ENCODE data around the gene ARHGAP40. TPM values are rescaled to one million over a fixed set of nuclear protein-coding genes. Genes with fewer than 3 reads are reported as not detected.

ARHGAP40 gene
- total and polyA plus RNA-seq, 5 donors, result not detected

- DNase-seq (no peak), ATAC-seq (no peak)
- intact Hi-C loops (cut with DNase I), result no loop called here
- Histone ChIP-seq H3K9me3 (ENCODE audit: control insufficient read depth, low read length) (no peaks in the 10 kb centered on the region), H3K27ac (ENCODE audit: low read length) (no peak overlapping the region), H3K4me1 (ENCODE audit: control insufficient read depth, insufficient read depth, low read length) (no peaks in the 10 kb centered on the region), H3K27me3 (ENCODE audit: control insufficient read depth, insufficient read depth) (peaks cover 3% of the 10 kb centered on the region), H3K4me3 (ENCODE audit: low read length) (no peak overlapping the region)
- WGBS, result 51% methylated on average over 4 of the region's 4 CpGs
Observed at GRCh38 chr20:38671701-38672292, 70.2 kb downstream of the ARHGAP40 start.

GRCh38 chr20:38672504-38672903, 70.9 kb downstream of the ARHGAP40 start:
- ATAC-seq, result no peak
- DNase-seq, result no peak
- intact Hi-C loops (cut with DNase I), result no loop called here
- WGBS, result 76% methylated on average over 3 of the region's 3 CpGs
- H3K27ac ChIP-seq (ENCODE audit: low read length), result no peak overlapping the region
- no peaks in the 10 kb centered on the region for H3K4me1 ChIP-seq (ENCODE audit: control insufficient read depth, insufficient read depth, low read length)
- no peaks in the 10 kb centered on the region for H3K9me3 ChIP-seq (ENCODE audit: control insufficient read depth, low read length)
- H3K4me3 ChIP-seq (ENCODE audit: low read length), result no peak overlapping the region
- H3K27me3 ChIP-seq (ENCODE audit: control insufficient read depth, insufficient read depth), result peaks cover 3% of the 10 kb centered on the region

GRCh38 chr20:38673261-38673660, 71.7 kb downstream of the ARHGAP40 start:
- ATAC-seq (no peak), DNase-seq (no peak)
- Histone ChIP-seq H3K4me3 (ENCODE audit: low read length) (no peak overlapping the region), H3K27ac (ENCODE audit: low read length) (no peak overlapping the region), H3K9me3 (ENCODE audit: control insufficient read depth, low read length) (no peaks in the 10 kb centered on the region), H3K4me1 (ENCODE audit: control insufficient read depth, insufficient read depth, low read length) (no peaks in the 10 kb centered on the region), H3K27me3 (ENCODE audit: control insufficient read depth, insufficient read depth) (peaks cover 3% of the 10 kb centered on the region)
- intact Hi-C loops (cut with DNase I), result no loop called here
- WGBS, result 26% methylated on average over 5 of the region's 5 CpGs

GRCh38 chr20:38673725-38674091, 72.1 kb downstream of the ARHGAP40 start:
- Histone ChIP-seq H3K9me3 (ENCODE audit: control insufficient read depth, low read length) (no peaks in the 10 kb centered on the region), H3K4me3 (ENCODE audit: low read length) (peak overlapping the region; percentile 8), H3K27ac (ENCODE audit: low read length) (no peak overlapping the region), H3K4me1 (ENCODE audit: control insufficient read depth, insufficient read depth, low read length) (no peaks in the 10 kb centered on the region), H3K27me3 (ENCODE audit: control insufficient read depth, insufficient read depth) (peaks cover 3% of the 10 kb centered on the region)
- intact Hi-C loops (cut with DNase I), result no loop called here
- DNase-seq (peak in 2 of 3 donors; percentile 13 to 46), ATAC-seq (peak; percentile 7 to 56)
- WGBS, result 4% methylated on average over 13 of the region's 13 CpGs

- peaks cover 3% of the 10 kb centered on the region for H3K27me3 ChIP-seq (ENCODE audit: control insufficient read depth, insufficient read depth)
- peak; percentile 83 to 96 for ATAC-seq
Observed at GRCh38 chr20:38674092-38674764, 72.6 kb downstream of the ARHGAP40 start.

GRCh38 chr20:38674765-38675133, 73.1 kb downstream of the ARHGAP40 start:
- 23% methylated on average over 13 of the region's 13 CpGs for WGBS
- peak in 1 of 2 donors; percentile 11 for ATAC-seq
- H3K27ac ChIP-seq (ENCODE audit: low read length), result no peak overlapping the region
- peak in 1 of 3 donors; percentile 25 for DNase-seq
- H3K4me3 ChIP-seq (ENCODE audit: low read length), result peak overlapping the region; percentile 8
- intact Hi-C loops (cut with DNase I), result no loop called here
- H3K27me3 ChIP-seq (ENCODE audit: control insufficient read depth, insufficient read depth), result peaks cover 3% of the 10 kb centered on the region
- H3K9me3 ChIP-seq (ENCODE audit: control insufficient read depth, low read length), result no peaks in the 10 kb centered on the region
- no peaks in the 10 kb centered on the region for H3K4me1 ChIP-seq (ENCODE audit: control insufficient read depth, insufficient read depth, low read length)

More at GRCh38 chr20:38674092-38674764, 72.6 kb downstream of the ARHGAP40 start:
- intact Hi-C loops (cut with DNase I), result no loop called here
- Histone ChIP-seq H3K4me1 (ENCODE audit: control insufficient read depth, insufficient read depth, low read length) (no peaks in the 10 kb centered on the region), H3K9me3 (ENCODE audit: control insufficient read depth, low read length) (no peaks in the 10 kb centered on the region), H3K27ac (ENCODE audit: low read length) (no peak overlapping the region), H3K4me3 (ENCODE audit: low read length) (peak overlapping the region; percentile 8)
- WGBS, result 1% methylated on average over 75 of the region's 75 CpGs
- DNase-seq, result peak; percentile 57 to 76 (median 67)

GRCh38 chr20:38676576-38676975, 75.0 kb downstream of the ARHGAP40 start:
- ATAC-seq, result no peak
- Histone ChIP-seq H3K27ac (ENCODE audit: low read length) (no peak overlapping the region), H3K27me3 (ENCODE audit: control insufficient read depth, insufficient read depth) (peaks cover 3% of the 10 kb centered on the region), H3K4me3 (ENCODE audit: low read length) (no peak overlapping the region), H3K9me3 (ENCODE audit: control insufficient read depth, low read length) (no peaks in the 10 kb centered on the region), H3K4me1 (ENCODE audit: control insufficient read depth, insufficient read depth, low read length) (no peaks in the 10 kb centered on the region)
- DNase-seq, result no peak
- intact Hi-C loops (cut with DNase I), result no loop called here
- WGBS, result 91% methylated on average over 5 of the region's 5 CpGs

GRCh38 chr20:38680500-38681306, 79.1 kb downstream of the ARHGAP40 start:
- Histone ChIP-seq H3K9me3 (ENCODE audit: control insufficient read depth, low read length) (no peaks in the 10 kb centered on the region), H3K27me3 (ENCODE audit: control insufficient read depth, insufficient read depth) (peaks cover 3% of the 10 kb centered on the region), H3K4me3 (ENCODE audit: low read length) (no peak overlapping the region), H3K27ac (ENCODE audit: low read length) (no peak overlapping the region), H3K4me1 (ENCODE audit: control insufficient read depth, insufficient read depth, low read length) (no peaks in the 10 kb centered on the region)
- intact Hi-C loops (cut with DNase I), result no loop called here
- DNase-seq, result no peak
- WGBS, result 37% methylated on average over 9 of the region's 9 CpGs
- peak in 1 of 2 donors; percentile 44 for ATAC-seq

- Histone ChIP-seq H3K4me3 (ENCODE audit: low read length) (no peak overlapping the region), H3K27me3 (ENCODE audit: control insufficient read depth, insufficient read depth) (peaks cover 3% of the 10 kb centered on the region), H3K4me1 (ENCODE audit: control insufficient read depth, insufficient read depth, low read length) (no peaks in the 10 kb centered on the region), H3K9me3 (ENCODE audit: control insufficient read depth, low read length) (no peaks in the 10 kb centered on the region), H3K27ac (ENCODE audit: low read length) (no peak overlapping the region)
- WGBS, result 73% methylated on average over 2 of the region's 2 CpGs
- intact Hi-C loops (cut with DNase I), result no loop called here
- ATAC-seq (no peak), DNase-seq (no peak)
Observed at GRCh38 chr20:38685271-38685670, 83.7 kb downstream of the ARHGAP40 start.

- no peak overlapping the region for H3K27ac ChIP-seq (ENCODE audit: low read length)
- no peak overlapping the region for H3K4me3 ChIP-seq (ENCODE audit: low read length)
- intact Hi-C loops (cut with DNase I), result no loop called here
- no peaks in the 10 kb centered on the region for H3K9me3 ChIP-seq (ENCODE audit: control insufficient read depth, low read length)
- 11% methylated on average over 14 of the region's 14 CpGs for WGBS
- ATAC-seq (no peak), DNase-seq (peak; percentile 34 to 78 (median 67))
- H3K27me3 ChIP-seq (ENCODE audit: control insufficient read depth, insufficient read depth), result peaks cover 3% of the 10 kb centered on the region
- no peaks in the 10 kb centered on the region for H3K4me1 ChIP-seq (ENCODE audit: control insufficient read depth, insufficient read depth, low read length)
Observed at GRCh38 chr20:38685853-38686473, 84.4 kb downstream of the ARHGAP40 start.

Measured in right cardiac atrium (tissue), 5 donors.